Neuronal stem cell (in vitro differentiated cells): ENCODE measurements around the gene CMTM6.

Source experiments
- DNase-seq: peaks from one replicate; pipeline ENCODE4 v3.0.0-alpha.2; 2013; ENCODE audit warnings: low spot score
- H2AFZ ChIP-seq: one replicate; pipeline ENCODE4 v1.6.1; 2013; ENCODE audit warnings: mild to moderate bottlenecking, low read length, inconsistent platforms
- H2AK5ac ChIP-seq: 2 replicates; pipeline ENCODE4 v1.6.1; 2013; ENCODE audit warnings: low read depth, mild to moderate bottlenecking, inconsistent platforms, low read length, moderate library complexity, mixed read lengths
- H2BK120ac ChIP-seq: 2 replicates; pipeline ENCODE4 v1.6.1; 2013; ENCODE audit warnings: low read depth, mild to moderate bottlenecking, inconsistent platforms, low read length, moderate library complexity, mixed read lengths
- H2BK12ac ChIP-seq: one replicate; pipeline ENCODE4 v1.6.1; 2013; ENCODE audit warnings: low read length, inconsistent platforms
- H2BK15ac ChIP-seq: 2 replicates; pipeline ENCODE4 v1.6.1; 2013; ENCODE audit warnings: mild to moderate bottlenecking, low read length, inconsistent platforms, mixed read lengths
- H2BK5ac ChIP-seq: one replicate; pipeline ENCODE4 v1.6.1; 2013; ENCODE audit warnings: inconsistent platforms, mild to moderate bottlenecking, low read length, moderate library complexity
- H3K14ac ChIP-seq: one replicate; pipeline ENCODE4 v1.6.1; 2013; ENCODE audit warnings: low read length, inconsistent platforms
- H3K18ac ChIP-seq: 2 replicates; pipeline ENCODE4 v1.6.1; 2013; ENCODE audit warnings: low read length, inconsistent platforms
- H3K23ac ChIP-seq: 2 replicates; pipeline ENCODE4 v1.6.1; 2013; ENCODE audit warnings: low read depth, mild to moderate bottlenecking, mixed read lengths, low read length, inconsistent platforms; ENCODE audit not compliant: poor library complexity
- H3K27ac ChIP-seq: replicated peaks from 3 replicates; pipeline ENCODE4 v1.5.1; 2013; ENCODE audit warnings: low read length, inconsistent platforms
- H3K27me3 ChIP-seq, 3 experiments: 2 replicates each; pipeline ENCODE4 v1.6.1; 2013; ENCODE audit warnings: low read length in 3 of 3, mild to moderate bottlenecking in 2 of 3, inconsistent platforms in 1 of 3, low read depth in 1 of 3, mixed read lengths in 1 of 3, moderate library complexity in 1 of 3; ENCODE audit not compliant: control insufficient read depth in 3 of 3, insufficient read depth in 3 of 3
- H3K36me3 ChIP-seq, 2 donors: replicated peaks in 1 of 2; 2 replicates each; pipeline ENCODE4 v1.6.1; 2013; ENCODE audit warnings: low read length in 2 of 2; ENCODE audit not compliant: control insufficient read depth in 2 of 2, insufficient read depth in 2 of 2
- H3K4ac ChIP-seq: 2 replicates; pipeline ENCODE4 v1.6.1; 2013; ENCODE audit warnings: inconsistent platforms, mild to moderate bottlenecking, low read length, moderate library complexity
- H3K4me1 ChIP-seq, 2 donors: 1 replicate in 1 of 2; 2 replicates in 1 of 2; pipeline ENCODE4 v1.6.1; 2013; ENCODE audit warnings: low read length in 2 of 2, low read depth in 1 of 2; ENCODE audit not compliant: control insufficient read depth in 2 of 2, insufficient read depth in 1 of 2
- H3K4me2 ChIP-seq: one replicate; pipeline ENCODE4 v1.6.1; 2013; ENCODE audit warnings: mild to moderate bottlenecking, low read length, inconsistent platforms; ENCODE audit not compliant: insufficient read depth, poor library complexity, severe bottlenecking
- H3K4me3 ChIP-seq, 2 donors: 2 replicates each; pipeline ENCODE4 v1.5.1; 2013; ENCODE audit warnings: low read length in 2 of 2, mild to moderate bottlenecking in 2 of 2, inconsistent platforms in 1 of 2, moderate library complexity in 1 of 2
- H3K79me1 ChIP-seq: one replicate; pipeline ENCODE4 v1.6.1; 2013; ENCODE audit warnings: low read depth, mild to moderate bottlenecking, inconsistent platforms, low read length, moderate library complexity
- H3K9ac ChIP-seq: one replicate; pipeline ENCODE4 v1.6.1; 2013; ENCODE audit warnings: mild to moderate bottlenecking, low read depth, low read length, inconsistent platforms; ENCODE audit not compliant: poor library complexity
- H3K9me3 ChIP-seq, 2 donors: replicated peaks in 1 of 2; 2 replicates each; pipeline versions ENCODE3 to v1.6.1; 2013; ENCODE audit warnings: low read length in 2 of 2, mild to moderate bottlenecking in 2 of 2, inconsistent platforms in 1 of 2, low read depth in 1 of 2, mixed read lengths in 1 of 2, moderate library complexity in 1 of 2; ENCODE audit not compliant: control insufficient read depth in 2 of 2, insufficient read depth in 1 of 2
- H4K8ac ChIP-seq: one replicate; pipeline ENCODE4 v1.6.1; 2013; ENCODE audit warnings: low read depth, mild to moderate bottlenecking, inconsistent platforms, low read length, moderate library complexity
- H4K91ac ChIP-seq: one replicate; pipeline ENCODE4 v1.6.1; 2013; ENCODE audit warnings: low read length, low read depth, mild to moderate bottlenecking, inconsistent platforms; ENCODE audit not compliant: poor library complexity
- WGBS, 2 donors: extraction: QIAGEN DNeasy Blood & Tissue Kit; methylation state at CpG; one replicate each; pipeline ENCODE4 v1.1.7; 2013; ENCODE audit warnings: missing lambda C conversion rate in 2 of 2, mixed read lengths in 1 of 2; ENCODE audit not compliant: insufficient read length in 2 of 2, insufficient replicate concordance in 1 of 2; ENCODE audit errors: extremely low coverage in 2 of 2; 5-methylcytosine and 5-hydroxymethylcytosine counted together

The CMTM6 gene

GRCh38 chr3:32483772-32484171, 18.9 kb downstream of the CMTM6 start:
- Histone ChIP-seq H3K27ac (no peak overlapping the region), H2BK5ac (no peak overlapping the region), H3K23ac (no peak overlapping the region), H2BK12ac (no peak overlapping the region), H3K27me3 (no peaks in the 10 kb centered on the region), H4K8ac (no peak overlapping the region), H2AFZ (no peak overlapping the region), H3K4ac (no peak overlapping the region), H3K9ac (no peak overlapping the region), H3K18ac (no peak overlapping the region), H3K4me2 (no peak overlapping the region), H2BK120ac (no peak overlapping the region), H3K9me3 (peaks cover 0 to 3% of the 10 kb centered on the region in 2 donors), H3K14ac (no peak overlapping the region), H2AK5ac (no peak overlapping the region), H3K4me1 (no peaks in the 10 kb centered on the region), H4K91ac (no peak overlapping the region), H3K79me1 (peaks cover 2% of the 10 kb centered on the region), H2BK15ac (no peak overlapping the region), H3K36me3 (peaks cover 4 to 83% of the 10 kb centered on the region in 2 donors), H3K4me3 (no peak overlapping the region)
- WGBS, 2 donors, result no CpG with 5 or more reads among the region's 1 CpG
- no peak for DNase-seq

GRCh38 chr3:32482693-32483092, 20.0 kb downstream of the CMTM6 start:
- Histone ChIP-seq H4K91ac (no peak overlapping the region), H3K36me3 (peaks cover 4 to 83% of the 10 kb centered on the region in 2 donors)

GRCh38 chr3:32481791-32482631, 20.6 kb downstream of the CMTM6 start:
- no peak overlapping the region for H3K4ac ChIP-seq
- H3K36me3 ChIP-seq, result peaks cover 4 to 80% of the 10 kb centered on the region in 2 donors

More at GRCh38 chr3:32482693-32483092, 20.0 kb downstream of the CMTM6 start:
- DNase-seq, result no peak
- no CpG with 5 or more reads among the region's 1 CpG for WGBS, 2 donors
- no peak overlapping the region for H4K8ac ChIP-seq
- H3K23ac ChIP-seq, result no peak overlapping the region
- H2AFZ ChIP-seq, result no peak overlapping the region
- H3K79me1 ChIP-seq, result peaks cover 2% of the 10 kb centered on the region
- H3K9ac ChIP-seq, result no peak overlapping the region
- no peak overlapping the region for H2BK5ac ChIP-seq
- H3K4me3 ChIP-seq, result no peak overlapping the region
- H2BK15ac ChIP-seq, result no peak overlapping the region
- no peak overlapping the region for H3K14ac ChIP-seq
- no peaks in the 10 kb centered on the region for H3K27me3 ChIP-seq
- H3K4me2 ChIP-seq, result no peak overlapping the region
- H3K9me3 ChIP-seq, result peaks cover 0 to 3% of the 10 kb centered on the region in 2 donors
- H3K27ac ChIP-seq, result no peak overlapping the region
- no peak overlapping the region for H2BK12ac ChIP-seq
- no peaks in the 10 kb centered on the region for H3K4me1 ChIP-seq
- H3K4ac ChIP-seq, result no peak overlapping the region
- H2BK120ac ChIP-seq, result no peak overlapping the region
- H3K18ac ChIP-seq, result no peak overlapping the region
- H2AK5ac ChIP-seq, result no peak overlapping the region

GRCh38 chr3:32480604-32481003, 22.0 kb downstream of the CMTM6 start:
- Histone ChIP-seq H4K8ac (no peak overlapping the region), H3K36me3 (peaks cover 0 to 79% of the 10 kb centered on the region in 2 donors), H3K4ac (no peak overlapping the region), H2AFZ (no peak overlapping the region), H3K4me1 (no peaks in the 10 kb centered on the region), H3K27me3 (no peaks in the 10 kb centered on the region), H2BK12ac (no peak overlapping the region), H3K27ac (no peak overlapping the region), H3K4me3 (no peak overlapping the region), H2BK15ac (no peak overlapping the region), H3K23ac (no peak overlapping the region), H3K9me3 (no peaks in the 10 kb centered on the region), H3K18ac (no peak overlapping the region), H2BK5ac (no peak overlapping the region), H3K14ac (no peak overlapping the region), H2BK120ac (no peak overlapping the region), H4K91ac (no peak overlapping the region), H3K9ac (no peak overlapping the region), H3K79me1 (no peaks in the 10 kb centered on the region), H2AK5ac (no peak overlapping the region), H3K4me2 (no peak overlapping the region)
- whole genome bisulfite sequencing, 2 donors, result no CpG with 5 or more reads among the region's 1 CpG
- DNase-seq, result no peak

More at GRCh38 chr3:32481791-32482631, 20.6 kb downstream of the CMTM6 start:
- Histone ChIP-seq H3K4me2 (no peak overlapping the region), H3K27ac (no peak overlapping the region), H2BK5ac (no peak overlapping the region), H3K4me1 (no peaks in the 10 kb centered on the region), H3K4me3 (no peak overlapping the region), H3K27me3 (no peaks in the 10 kb centered on the region), H3K79me1 (peaks cover 2% of the 10 kb centered on the region), H2BK120ac (no peak overlapping the region), H2AFZ (no peak overlapping the region), H2AK5ac (no peak overlapping the region), H3K23ac (no peak overlapping the region), H4K91ac (no peak overlapping the region), H2BK12ac (no peak overlapping the region), H2BK15ac (no peak overlapping the region), H3K9me3 (peaks cover 0 to 3% of the 10 kb centered on the region in 2 donors), H3K18ac (no peak overlapping the region), H3K9ac (no peak overlapping the region), H3K14ac (no peak overlapping the region), H4K8ac (no peak overlapping the region)
- WGBS, 2 donors, result no CpG with 5 or more reads among the region's 3 CpGs
- no peak for DNase-seq
